ENCODE data around the gene NACC2. TPM values are rescaled to one million over a fixed set of nuclear protein-coding genes. Genes with fewer than 3 reads are reported as not detected.

Gene NACC2
- total and polyA plus RNA-seq, 2 donors (not counting 1 experiment from before 2014, with no cell fraction given) = 0.34 to 1.9 TPM

- peaks cover 10 to 16% of the 10 kb centered on the region in 2 donors for H3K4me1 ChIP-seq (ENCODE audit: control insufficient read depth in 2 of 2, insufficient read depth in 2 of 2, low read length in 2 of 2)
- no peak for TF ChIP-seq CTCF (IDR thresholded peaks at IDR 0.05)
- TF ChIP-seq EZH2 (IDR thresholded peaks at IDR 0.05; ENCODE audit: borderline replicate concordance, insufficient read depth, low read depth, low read length, poor library complexity, severe bottlenecking) = no peak
- Mint-ChIP-seq H3K4me1 (peaks cover 9% of the 10 kb centered on the region), H3K9me3 (ENCODE audit: insufficient read depth) (no peaks in the 10 kb centered on the region), H3K27ac (no peak overlapping the region), H3K4me3 (peak overlapping the region; percentile 68), H3K27me3 (peaks cover 23% of the 10 kb centered on the region)
- CTCF ChIA-PET = interaction anchor here (5.1 kb wide), 1 partner anchor 29 kb away, joined by 21 read pairs; no protein-coding TSS in a partner anchor
- peaks cover 0 to 3% (median 0%) of the 10 kb centered on the region in 3 donors for H3K9me3 ChIP-seq (ENCODE audit: control extremely low read depth in 1 of 3, control insufficient read depth in 2 of 3, insufficient read depth in 1 of 3, low read length in 2 of 3)
- no peak overlapping the region for H2AFZ ChIP-seq (ENCODE audit: insufficient read depth, low read depth, low read length, poor library complexity, severe bottlenecking)
- no peaks in the 10 kb centered on the region for H4K20me1 ChIP-seq (ENCODE audit: control insufficient read depth, insufficient read depth, low read length, poor library complexity, severe bottlenecking)
- intact Hi-C loops (cut with micrococcal nuclease) = no loop called here
- peaks cover 0 to 58% (median 14%) of the 10 kb centered on the region in 4 experiments for H3K27me3 ChIP-seq (replicated peaks in 1 of 4; ENCODE audit: control extremely low read depth in 1 of 4, control insufficient read depth in 3 of 4, insufficient read depth in 4 of 4, low read length in 3 of 4)
- ATAC-seq (ENCODE audit: low read depth) (no peak), DNase-seq (no peak)
- H3K79me2 ChIP-seq (ENCODE audit: control insufficient read depth, insufficient read depth, low read length) = no peaks in the 10 kb centered on the region
- no peak overlapping the region for H3K27ac ChIP-seq (ENCODE audit: low read length in 2 of 2)
- no peaks in the 10 kb centered on the region for H3K36me3 ChIP-seq (replicated peaks in 1 of 2; ENCODE audit: control extremely low read depth in 1 of 2, control insufficient read depth in 1 of 2, extremely low read depth in 1 of 2, insufficient read depth in 2 of 2, low read length in 1 of 2)
- no peak overlapping the region for H3K9ac ChIP-seq (ENCODE audit: low read length)
- no peak overlapping the region for H3K4me3 ChIP-seq (ENCODE audit: control extremely low read depth in 1 of 5, extremely low read depth in 1 of 5, insufficient read depth in 1 of 5, low read depth in 2 of 5, low read length in 4 of 5)
- 90% methylated on average over 14 of the region's 16 CpGs for WGBS (ENCODE audit: insufficient coverage)
- POLR2A ChIA-PET = no interaction called here
- H3K4me2 ChIP-seq (replicated peaks; ENCODE audit: low read depth, low read length, poor library complexity, severe bottlenecking) = peak overlapping the region; percentile 75
These were observed 1.6 kb downstream of the NACC2 start for GRCh38 chr9:136093346-136093986.

GRCh38 chr9:136092741-136093140 lies 2.3 kb downstream of the NACC2 start:
- H3K4me1 ChIP-seq (ENCODE audit: control insufficient read depth in 2 of 2, insufficient read depth in 2 of 2, low read length in 2 of 2) = peaks cover 10 to 16% of the 10 kb centered on the region in 2 donors
- no peak overlapping the region for H3K27ac ChIP-seq (ENCODE audit: low read length in 2 of 2)
- no peaks in the 10 kb centered on the region for H3K36me3 ChIP-seq (replicated peaks in 1 of 2; ENCODE audit: control extremely low read depth in 1 of 2, control insufficient read depth in 1 of 2, extremely low read depth in 1 of 2, insufficient read depth in 2 of 2, low read length in 1 of 2)
- TF ChIP-seq EZH2 (IDR thresholded peaks at IDR 0.05; ENCODE audit: borderline replicate concordance, insufficient read depth, low read depth, low read length, poor library complexity, severe bottlenecking) (no peak), CTCF (IDR thresholded peaks at IDR 0.05) (no peak)
- no peaks in the 10 kb centered on the region for H4K20me1 ChIP-seq (ENCODE audit: control insufficient read depth, insufficient read depth, low read length, poor library complexity, severe bottlenecking)
- Mint-ChIP-seq H3K9me3 (ENCODE audit: insufficient read depth) (no peaks in the 10 kb centered on the region), H3K27me3 (peaks cover 22% of the 10 kb centered on the region), H3K27ac (no peak overlapping the region), H3K4me1 (peaks cover 9% of the 10 kb centered on the region), H3K4me3 (peak overlapping the region; percentile 36)
- no peak overlapping the region for H2AFZ ChIP-seq (ENCODE audit: insufficient read depth, low read depth, low read length, poor library complexity, severe bottlenecking)
- DNase-seq (no peak), ATAC-seq (ENCODE audit: low read depth) (no peak)
- peaks cover 0 to 64% (median 14%) of the 10 kb centered on the region in 4 experiments for H3K27me3 ChIP-seq (replicated peaks in 1 of 4; ENCODE audit: control extremely low read depth in 1 of 4, control insufficient read depth in 3 of 4, insufficient read depth in 4 of 4, low read length in 3 of 4)
- no peak overlapping the region for H3K4me2 ChIP-seq (replicated peaks; ENCODE audit: low read depth, low read length, poor library complexity, severe bottlenecking)
- H3K4me3 ChIP-seq (ENCODE audit: control extremely low read depth in 1 of 5, extremely low read depth in 1 of 5, insufficient read depth in 1 of 5, low read depth in 2 of 5, low read length in 4 of 5) = no peak overlapping the region
- CTCF ChIA-PET = no interaction called here
- POLR2A ChIA-PET = no interaction called here
- H3K9ac ChIP-seq (ENCODE audit: low read length) = no peak overlapping the region
- WGBS (ENCODE audit: insufficient coverage) = 94% methylated on average over 9 of the region's 9 CpGs
- no peaks in the 10 kb centered on the region for H3K79me2 ChIP-seq (ENCODE audit: control insufficient read depth, insufficient read depth, low read length)
- peaks cover 0 to 3% (median 0%) of the 10 kb centered on the region in 3 donors for H3K9me3 ChIP-seq (ENCODE audit: control extremely low read depth in 1 of 3, control insufficient read depth in 2 of 3, insufficient read depth in 1 of 3, low read length in 2 of 3)
- intact Hi-C loops (cut with micrococcal nuclease) = no loop called here
